Uterus (tissue), 4 donors: ENCODE measurements around the gene CLASP2. TPM values are rescaled to one million over a fixed set of nuclear protein-coding genes. Genes with fewer than 3 reads are reported as not detected.
A peak's percentile ranks its signal among the peaks of the same experiment; 100 is the strongest.

Experiments used
- DNase-seq, 2 donors: peaks; one replicate each; pipeline ENCODE4 v3.0.0-alpha.2; 2019 to 2020
- H3K27ac ChIP-seq, 2 donors: fragments of 200-600 bp; sonication (generic); 1 replicate in 1 of 2; 2 replicates in 1 of 2; pipeline ENCODE4 v1.5.1; 2016 to 2018
- H3K27me3 ChIP-seq, 2 donors: fragments of 200-600 bp; sonication (generic); one replicate each; pipeline ENCODE4 v1.5.1; 2018 to 2019; ENCODE audit warnings: control low read depth in 1 of 2
- H3K36me3 ChIP-seq, 2 donors: fragments of 200-600 bp; sonication (generic); one replicate each; pipeline ENCODE4 v1.5.1; 2019; ENCODE audit warnings: control low read depth in 1 of 2
- H3K4me1 ChIP-seq, 2 donors: fragments of 200-600 bp; sonication (generic); one replicate each; pipeline ENCODE4 v1.5.1; 2018 to 2019; ENCODE audit warnings: control low read depth in 1 of 2
- H3K4me3 ChIP-seq, 2 donors: fragments of 200-600 bp; sonication (generic); 1 replicate in 1 of 2; 2 replicates in 1 of 2; pipeline ENCODE4 v1.5.1; 2018 to 2019; ENCODE audit warnings: mild to moderate bottlenecking in 1 of 2
- H3K9me3 ChIP-seq, 2 donors: fragments of 200-600 bp; sonication (generic); one replicate each; pipeline ENCODE4 v1.5.1; 2019; ENCODE audit warnings: control low read depth in 1 of 2
- POLR2A ChIP-seq, 2 donors: fragments of 450-650 bp; IDR thresholded peaks; one replicate each; pipeline ENCODE4 v1.6.1; 2016; ENCODE audit warnings: antibody characterized with exemption in 2 of 2, mild to moderate bottlenecking in 1 of 2, moderate library complexity in 1 of 2
- intact Hi-C: fragments of 100-400 bp; cut with DNase I; formaldehyde crosslinking; loops from one replicate; pipeline ENCODE4 v1.15.1; 2023; ENCODE audit warnings: low total_unique reads
- total RNA-seq, 4 donors: library from RNA; depleted of rRNA in 3 of 4; stranded (reverse); fragments of >200 nt in 3 of 4; gene quantifications; one replicate each; pipeline versions ENCODE4 v1.1.0 to v1.2.4, GENCODE V29; 2014 to 2023
- TF ChIP-seq, protein P1 (sequence below), 4 experiments: fragments of 200-600 bp in 2 of 4; fragments of 450-650 bp in 2 of 4; sonication (generic) in 2 of 4; IDR thresholded peaks; one replicate each; pipeline ENCODE4 v1.5.1; 2016 to 2019; ENCODE audit warnings: antibody characterized with exemption in 4 of 4, mild to moderate bottlenecking in 2 of 4, moderate library complexity in 1 of 4
- donor health status: DM: yes; HTN: yes; CAD: no.

Gene CLASP2
- total RNA-seq, 4 donors from 2014 or later: 34.1 to 159 (median 76.2) TPM

DNA sequence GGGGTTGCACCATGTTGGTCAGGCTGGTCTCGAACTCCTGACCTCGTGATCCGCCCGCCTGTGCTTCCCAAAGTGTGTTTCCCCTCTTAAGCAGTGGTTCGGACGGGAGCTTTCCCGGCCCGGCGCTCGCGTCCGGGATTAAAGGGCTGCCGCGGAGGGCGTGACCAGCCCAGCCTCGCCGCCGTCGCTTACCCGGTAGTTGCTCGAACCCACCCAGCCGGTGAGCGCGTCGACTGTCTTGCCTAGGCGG, 513 bp downstream of the CLASP2 start:
- no peak for TF ChIP-seq POLR2A (IDR thresholded peaks at IDR 0.05)
- TF ChIP-seq, protein P1, sequence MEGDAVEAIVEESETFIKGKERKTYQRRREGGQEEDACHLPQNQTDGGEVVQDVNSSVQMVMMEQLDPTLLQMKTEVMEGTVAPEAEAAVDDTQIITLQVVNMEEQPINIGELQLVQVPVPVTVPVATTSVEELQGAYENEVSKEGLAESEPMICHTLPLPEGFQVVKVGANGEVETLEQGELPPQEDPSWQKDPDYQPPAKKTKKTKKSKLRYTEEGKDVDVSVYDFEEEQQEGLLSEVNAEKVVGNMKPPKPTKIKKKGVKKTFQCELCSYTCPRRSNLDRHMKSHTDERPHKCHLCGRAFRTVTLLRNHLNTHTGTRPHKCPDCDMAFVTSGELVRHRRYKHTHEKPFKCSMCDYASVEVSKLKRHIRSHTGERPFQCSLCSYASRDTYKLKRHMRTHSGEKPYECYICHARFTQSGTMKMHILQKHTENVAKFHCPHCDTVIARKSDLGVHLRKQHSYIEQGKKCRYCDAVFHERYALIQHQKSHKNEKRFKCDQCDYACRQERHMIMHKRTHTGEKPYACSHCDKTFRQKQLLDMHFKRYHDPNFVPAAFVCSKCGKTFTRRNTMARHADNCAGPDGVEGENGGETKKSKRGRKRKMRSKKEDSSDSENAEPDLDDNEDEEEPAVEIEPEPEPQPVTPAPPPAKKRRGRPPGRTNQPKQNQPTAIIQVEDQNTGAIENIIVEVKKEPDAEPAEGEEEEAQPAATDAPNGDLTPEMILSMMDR (IDR thresholded peaks at IDR 0.05): no peak
- H3K4me1 ChIP-seq: no peaks in the 10 kb centered on the region
- intact Hi-C loops: no loop called here

DNA sequence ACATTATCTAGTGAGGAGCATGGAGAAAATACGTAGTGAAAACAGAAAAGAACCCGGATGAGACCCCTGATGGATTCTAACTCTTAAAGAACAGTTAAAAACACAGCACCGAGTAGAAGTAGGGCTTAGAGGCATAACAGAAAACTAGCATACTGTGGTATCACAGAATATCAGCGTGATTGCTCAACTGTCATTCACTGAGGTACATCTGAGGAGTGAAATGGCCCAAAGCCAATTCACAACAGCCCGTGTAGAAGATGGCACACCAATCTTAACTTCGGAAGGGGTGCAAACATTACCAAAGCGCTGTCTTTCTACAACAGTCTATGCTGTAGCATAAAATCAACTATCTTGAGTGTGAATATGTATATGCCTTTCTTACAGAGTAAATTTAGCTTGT, 1.8 kb downstream of the CLASP2 start:
- Histone ChIP-seq H3K4me3 (peak overlapping the region in 1 of 2 donors; percentile 92), H3K27me3 (no peaks in the 10 kb centered on the region), H3K36me3 (no peaks in the 10 kb centered on the region), H3K4me1 (no peaks in the 10 kb centered on the region), H3K27ac (peak overlapping the region in 1 of 2 donors; percentile 93), H3K9me3 (no peaks in the 10 kb centered on the region)
- no peak for TF ChIP-seq POLR2A (IDR thresholded peaks at IDR 0.05)
- TF ChIP-seq, protein P1 (IDR thresholded peaks at IDR 0.05): no peak
- DNase-seq: no peak
- intact Hi-C loops: no loop called here

More for the DNA sequence above, 513 bp downstream of the CLASP2 start:
- H3K9me3 ChIP-seq: no peaks in the 10 kb centered on the region
- no peaks in the 10 kb centered on the region for H3K27me3 ChIP-seq
- peak overlapping the region; percentile 82 to 92 for H3K4me3 ChIP-seq
- peak overlapping the region; percentile 93 to 99 for H3K27ac ChIP-seq
- no peaks in the 10 kb centered on the region for H3K36me3 ChIP-seq
- DNase-seq: peak; percentile 54 to 57

DNA sequence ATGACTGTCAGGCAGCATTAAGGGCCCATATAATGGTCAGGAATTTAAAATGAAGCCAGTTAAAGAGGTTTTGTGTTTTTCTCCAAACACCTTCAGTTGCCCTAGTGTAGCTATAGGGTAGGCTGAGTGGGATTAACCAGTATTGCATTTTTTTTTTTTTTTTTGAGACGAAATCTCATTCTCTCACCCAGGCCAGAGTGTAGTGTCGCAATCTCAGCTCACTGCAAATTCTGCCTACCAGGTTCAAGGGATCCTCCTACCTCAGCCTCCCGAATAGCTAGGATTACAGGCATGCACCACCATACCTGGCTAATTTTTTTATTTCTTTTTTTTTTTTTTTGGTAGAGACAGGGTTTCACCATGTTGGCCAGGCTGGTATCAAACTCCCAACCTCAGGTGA, 7.0 kb downstream of the CLASP2 start:
- DNase-seq: no peak
- no peak overlapping the region for H3K4me3 ChIP-seq
- no peaks in the 10 kb centered on the region for H3K36me3 ChIP-seq
- H3K27me3 ChIP-seq: no peaks in the 10 kb centered on the region
- no peaks in the 10 kb centered on the region for H3K9me3 ChIP-seq
- no peaks in the 10 kb centered on the region for H3K4me1 ChIP-seq
- TF ChIP-seq, protein P1 (IDR thresholded peaks at IDR 0.05): no peak
- no peak for TF ChIP-seq POLR2A (IDR thresholded peaks at IDR 0.05)
- intact Hi-C loops: no loop called here
- no peak overlapping the region for H3K27ac ChIP-seq

DNA sequence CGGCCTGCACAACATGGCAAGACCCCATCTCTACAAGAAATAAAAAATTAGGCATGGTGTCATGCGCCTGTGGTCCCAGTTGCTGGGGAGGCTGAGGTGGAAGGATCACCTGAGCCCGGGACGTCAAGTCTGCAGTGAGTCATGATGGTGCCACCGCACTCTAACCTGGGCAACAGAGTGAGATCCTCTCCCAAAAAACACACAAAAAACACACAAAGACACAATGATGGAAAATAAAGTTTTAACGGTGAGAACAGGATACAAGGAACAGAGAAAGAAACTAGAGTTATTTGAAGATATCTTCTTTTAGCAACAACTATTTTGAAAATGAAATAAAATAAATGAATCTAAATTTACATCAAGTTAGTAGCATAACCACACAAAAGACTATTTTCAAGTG, 12.0 kb downstream of the CLASP2 start:
- no peak for DNase-seq
- intact Hi-C loops: no loop called here
- Histone ChIP-seq H3K27me3 (no peaks in the 10 kb centered on the region), H3K4me3 (no peak overlapping the region), H3K9me3 (peaks cover 0 to 6% of the 10 kb centered on the region in 2 donors), H3K36me3 (no peaks in the 10 kb centered on the region), H3K27ac (no peak overlapping the region), H3K4me1 (no peaks in the 10 kb centered on the region)
- TF ChIP-seq POLR2A (IDR thresholded peaks at IDR 0.05): no peak
- TF ChIP-seq, protein P1 (IDR thresholded peaks at IDR 0.05): no peak

DNA sequence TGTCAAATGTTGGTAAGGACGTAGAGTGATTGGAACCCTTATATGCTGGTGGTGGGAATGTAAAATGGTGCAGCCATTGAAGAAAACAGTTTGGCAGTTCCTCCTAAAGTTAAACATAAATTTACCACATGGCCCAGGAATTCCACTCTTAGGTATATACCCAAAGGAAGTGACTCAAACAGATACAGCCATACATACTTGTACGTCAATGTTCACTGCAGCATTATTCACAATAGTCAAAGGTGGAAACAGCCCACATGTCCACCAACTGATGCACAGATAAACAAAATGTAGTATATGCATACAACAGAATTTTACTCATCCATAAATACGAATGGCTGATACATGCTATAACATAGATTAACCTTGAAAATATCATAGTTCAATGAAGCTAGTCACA, 13.2 kb downstream of the CLASP2 start:
- Histone ChIP-seq H3K4me1 (no peaks in the 10 kb centered on the region), H3K27me3 (no peaks in the 10 kb centered on the region), H3K9me3 (peaks cover 0 to 6% of the 10 kb centered on the region in 2 donors), H3K4me3 (no peak overlapping the region), H3K27ac (no peak overlapping the region), H3K36me3 (no peaks in the 10 kb centered on the region)
- DNase-seq: no peak
- no peak for TF ChIP-seq POLR2A (IDR thresholded peaks at IDR 0.05)
- TF ChIP-seq, protein P1 (IDR thresholded peaks at IDR 0.05): no peak
- intact Hi-C loops: no loop called here
